T1000 (cell line): ENCODE results near the gene TTF2.
"Not testable (repeated sequence)": the region's sequence is repeated elsewhere in the genome, so short reads cannot be mapped to it uniquely, and the experiment has no call there.

Source experiments
- DNase-seq: peaks from one replicate; lab custom pipeline; 2025; ENCODE audit warnings: mixed read lengths; lab: John Stamatoyannopoulos, UW

TTF2 gene

GRCh38 chr1:117121589-117122329 lies 61.6 kb downstream of the TTF2 start, which contains the start of gene TRIM45:
TRIM45 (minus strand) TSS chr1:117121749; CDS start chr1:117121201, 548 bp downstream.
- DNase-seq = peak; percentile 98

- no peak for DNase-seq
Observed at GRCh38 chr1:117122330-117123025, 62.4 kb downstream of the TTF2 start.

GRCh38 chr1:117123274-117123673 lies 63.1 kb downstream of the TTF2 start:
- DNase-seq = no peak

- no peak for DNase-seq
Observed at GRCh38 chr1:117124661-117125060, 64.5 kb downstream of the TTF2 start.

GRCh38 chr1:117127795-117128194 lies 67.7 kb downstream of the TTF2 start:
- no peak for DNase-seq

GRCh38 chr1:117128323-117129079 lies 68.4 kb downstream of the TTF2 start:
- no peak for DNase-seq

GRCh38 chr1:117130526-117130925 lies 70.4 kb downstream of the TTF2 start:
- no peak for DNase-seq

GRCh38 chr1:117135329-117135728 lies 75.2 kb downstream of the TTF2 start:
- DNase-seq = no peak

- no peak for DNase-seq
Observed at GRCh38 chr1:117136749-117137148, 76.6 kb downstream of the TTF2 start.

- DNase-seq = no peak
Observed at GRCh38 chr1:117137281-117137855, 77.2 kb downstream of the TTF2 start.

GRCh38 chr1:117138106-117138505 lies 78.0 kb downstream of the TTF2 start:
- no peak for DNase-seq

GRCh38 chr1:117138561-117138960 lies 78.4 kb downstream of the TTF2 start:
- DNase-seq = no peak

- DNase-seq = no peak
Observed at GRCh38 chr1:117142200-117142599, 82.1 kb downstream of the TTF2 start.

GRCh38 chr1:117143172-117143571 lies 83.0 kb downstream of the TTF2 start:
- DNase-seq = no peak

- no peak for DNase-seq
Observed at GRCh38 chr1:117143871-117144270, 83.7 kb downstream of the TTF2 start.

GRCh38 chr1:117146072-117146471 lies 85.9 kb downstream of the TTF2 start:
- no peak for DNase-seq

GRCh38 chr1:117146575-117147340 lies 86.6 kb downstream of the TTF2 start:
- DNase-seq = peak; percentile 86

- DNase-seq = peak; percentile 64
Observed at GRCh38 chr1:117147341-117147831, 87.3 kb downstream of the TTF2 start.

- peak; percentile 64 for DNase-seq
Observed at GRCh38 chr1:117147856-117148588, 87.9 kb downstream of the TTF2 start.

- DNase-seq = no peak
Observed at GRCh38 chr1:117150316-117150715, 90.2 kb downstream of the TTF2 start.

GRCh38 chr1:117151305-117151704 lies 91.2 kb downstream of the TTF2 start:
- not testable (repeated sequence) for DNase-seq
